Stimulated activated memory B cell treated with anti-CD40 and anti-IgM and Interleukin-4, amounts not matched to agents 10 μg/mL and 1 μg/mL and 100 μg/mL, for 72 hours (primary cell): Measurements from ENCODE around the gene COQ8B.
"Not testable (repeated sequence)": the region's sequence is repeated elsewhere in the genome, so short reads cannot be mapped to it uniquely, and the experiment has no call there.

Experiments used
- ATAC-seq: fragments of 150-1000 bp; cut with Tn5 transposase; 2 replicates; pipeline ENCODE4 v1.10.0; 2021
- H3K27ac Mint-ChIP-seq: one replicate; pipeline ENCODE4 v1.8.0; 2022; ENCODE audit warnings: mild to moderate bottlenecking, mixed read lengths
- H3K27me3 Mint-ChIP-seq: one replicate; pipeline ENCODE4 v1.8.0; 2022; ENCODE audit warnings: mixed read lengths
- H3K36me3 Mint-ChIP-seq: one replicate; pipeline ENCODE4 v1.8.0; 2022; ENCODE audit warnings: mixed read lengths
- H3K4me1 Mint-ChIP-seq: one replicate; pipeline ENCODE4 v1.8.0; 2022; ENCODE audit warnings: mixed read lengths
- H3K4me3 Mint-ChIP-seq: one replicate; pipeline ENCODE4 v1.8.0; 2022; ENCODE audit warnings: mild to moderate bottlenecking, moderate library complexity, mixed read lengths
- H3K9me3 Mint-ChIP-seq: one replicate; pipeline ENCODE4 v1.8.0; 2022; ENCODE audit warnings: mixed read lengths

COQ8B gene

DNA sequence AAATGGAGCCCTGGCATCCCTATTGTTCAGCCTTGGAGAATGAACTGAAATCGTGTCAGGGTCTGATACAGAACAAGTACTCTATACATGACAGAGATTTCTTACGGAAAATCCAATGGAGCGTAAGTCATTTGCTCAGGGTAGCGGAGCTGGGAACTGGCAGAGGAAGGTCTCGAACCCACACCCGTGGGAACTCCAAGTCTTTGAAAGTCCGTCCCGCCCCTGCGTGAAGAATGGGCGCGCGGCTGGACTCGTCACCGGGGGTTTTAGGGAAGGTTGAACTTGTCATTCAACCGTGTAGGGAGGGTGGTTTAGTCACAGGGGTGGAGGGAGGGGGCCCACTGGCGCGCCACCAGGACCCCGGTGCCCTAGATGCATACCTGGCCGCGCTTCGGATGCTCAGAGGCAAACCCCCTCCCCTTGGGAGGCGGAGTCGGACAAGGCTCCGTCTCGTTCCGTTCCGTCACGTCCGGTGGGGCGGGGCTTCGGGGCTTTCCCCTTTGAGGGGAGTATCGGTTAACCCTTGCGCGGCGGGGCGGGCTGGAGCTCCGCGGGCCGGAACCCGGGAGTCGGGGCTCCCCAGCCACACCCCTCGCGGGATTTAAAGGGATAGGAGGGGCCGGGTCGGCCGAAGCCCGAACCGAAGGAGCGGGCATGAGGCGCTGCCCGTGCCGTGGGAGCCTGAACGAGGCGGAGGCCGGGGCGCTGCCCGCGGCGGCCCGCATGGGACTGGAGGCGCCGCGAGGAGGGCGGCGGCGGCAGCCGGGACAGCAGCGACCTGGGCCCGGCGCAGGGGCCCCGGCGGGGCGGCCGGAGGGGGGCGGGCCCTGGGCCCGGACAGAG lies at the start of gene COQ8B, which contains the start of gene ITPKC:
Gene COQ8B (minus strand): TSS at position 405 of the 843 bp plus-strand sequence. CDS start 2,254 bp downstream, outside the sequence.
Gene ITPKC (plus strand): TSS at position 631 of the 843 bp plus-strand sequence. CDS start 24 bp downstream, at position 655.
- peak within 1 kb of the TSS; percentile 84 for H3K4me3 Mint-ChIP-seq
- H3K4me1 Mint-ChIP-seq: peaks cover 63% of the 10 kb centered on the region
- no peaks in the 10 kb centered on the region for H3K27me3 Mint-ChIP-seq
- H3K27ac Mint-ChIP-seq: peak within 1 kb of the TSS; percentile 83
- H3K9me3 Mint-ChIP-seq: no peaks in the 10 kb centered on the region
- H3K36me3 Mint-ChIP-seq: peaks cover 21% of the 10 kb centered on the region
- peak; percentile 92 for ATAC-seq

DNA sequence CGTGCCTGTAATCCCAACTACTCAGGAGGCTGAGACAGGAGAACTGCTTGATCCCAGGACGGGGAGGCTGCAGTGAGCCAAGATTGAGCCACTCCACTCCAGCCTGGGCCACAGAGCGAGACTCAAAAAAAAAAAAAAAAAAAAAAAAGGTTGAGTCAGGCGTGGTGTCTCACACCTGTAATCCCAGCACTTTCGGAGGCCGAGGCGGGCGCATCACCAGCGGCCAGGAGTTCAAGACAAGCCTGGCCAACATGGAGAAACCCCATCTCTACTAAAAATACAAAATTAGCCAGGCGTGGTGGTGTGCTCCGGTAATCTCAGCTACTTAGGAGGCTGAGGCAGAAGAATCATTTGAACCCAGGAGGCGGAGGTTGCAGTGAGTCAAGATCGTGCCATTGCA lies 49.7 kb upstream of the COQ8B start:
- not testable (repeated sequence) for H3K9me3 Mint-ChIP-seq, H3K27me3 Mint-ChIP-seq, H3K27ac Mint-ChIP-seq, ATAC-seq, H3K4me3 Mint-ChIP-seq
- Mint-ChIP-seq H3K36me3 (peaks cover 74% of the 10 kb centered on the region), H3K4me1 (peaks cover 22% of the 10 kb centered on the region)

DNA sequence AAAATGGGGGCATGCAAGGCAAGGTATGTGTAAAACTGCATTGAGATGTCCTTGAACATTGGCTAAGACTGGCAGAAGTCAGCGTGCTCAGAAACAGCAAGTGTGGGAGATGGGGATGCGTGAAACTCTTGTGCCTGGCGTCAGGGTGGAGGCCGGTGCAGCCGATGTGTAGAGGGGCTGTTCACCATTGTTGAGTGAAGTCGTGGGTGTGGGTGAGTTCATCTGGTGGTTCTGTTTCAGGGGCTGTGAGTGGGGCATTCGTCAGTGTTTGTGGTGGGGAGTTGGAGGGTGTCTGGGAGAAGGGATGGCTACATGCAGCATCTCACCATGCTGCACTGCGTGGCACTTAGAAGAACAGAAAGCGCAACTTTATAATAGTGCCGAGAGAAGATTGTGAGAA lies 47.3 kb upstream of the COQ8B start:
- Mint-ChIP-seq H3K9me3 (no peaks in the 10 kb centered on the region), H3K27ac (no peak overlapping the region), H3K36me3 (peaks cover 75% of the 10 kb centered on the region), H3K4me3 (no peak overlapping the region), H3K4me1 (peaks cover 23% of the 10 kb centered on the region), H3K27me3 (no peaks in the 10 kb centered on the region)
- no peak for ATAC-seq

DNA sequence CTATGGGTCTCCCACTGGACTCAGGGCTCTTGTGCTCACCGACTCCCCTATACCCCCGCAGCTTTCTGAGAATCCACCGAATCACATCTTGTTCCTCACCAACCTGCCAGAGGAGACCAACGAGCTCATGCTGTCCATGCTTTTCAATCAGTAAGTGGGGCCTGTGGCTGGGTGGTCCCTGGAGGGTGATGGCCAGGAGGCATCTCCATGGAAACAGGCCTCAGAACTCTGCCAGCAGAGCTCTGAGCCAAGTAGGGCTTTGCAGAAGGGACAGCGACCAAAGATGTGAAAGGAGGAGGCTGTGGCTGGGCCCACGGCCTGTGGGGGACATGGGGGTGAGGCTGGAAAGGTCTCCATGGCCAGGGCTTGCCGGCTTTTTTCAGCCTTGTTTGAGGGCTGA lies 46.8 kb upstream of the COQ8B start:
- Mint-ChIP-seq H3K27me3 (no peaks in the 10 kb centered on the region), H3K27ac (no peak overlapping the region), H3K4me1 (peaks cover 23% of the 10 kb centered on the region), H3K4me3 (no peak overlapping the region), H3K9me3 (no peaks in the 10 kb centered on the region), H3K36me3 (peaks cover 73% of the 10 kb centered on the region)
- no peak for ATAC-seq

DNA sequence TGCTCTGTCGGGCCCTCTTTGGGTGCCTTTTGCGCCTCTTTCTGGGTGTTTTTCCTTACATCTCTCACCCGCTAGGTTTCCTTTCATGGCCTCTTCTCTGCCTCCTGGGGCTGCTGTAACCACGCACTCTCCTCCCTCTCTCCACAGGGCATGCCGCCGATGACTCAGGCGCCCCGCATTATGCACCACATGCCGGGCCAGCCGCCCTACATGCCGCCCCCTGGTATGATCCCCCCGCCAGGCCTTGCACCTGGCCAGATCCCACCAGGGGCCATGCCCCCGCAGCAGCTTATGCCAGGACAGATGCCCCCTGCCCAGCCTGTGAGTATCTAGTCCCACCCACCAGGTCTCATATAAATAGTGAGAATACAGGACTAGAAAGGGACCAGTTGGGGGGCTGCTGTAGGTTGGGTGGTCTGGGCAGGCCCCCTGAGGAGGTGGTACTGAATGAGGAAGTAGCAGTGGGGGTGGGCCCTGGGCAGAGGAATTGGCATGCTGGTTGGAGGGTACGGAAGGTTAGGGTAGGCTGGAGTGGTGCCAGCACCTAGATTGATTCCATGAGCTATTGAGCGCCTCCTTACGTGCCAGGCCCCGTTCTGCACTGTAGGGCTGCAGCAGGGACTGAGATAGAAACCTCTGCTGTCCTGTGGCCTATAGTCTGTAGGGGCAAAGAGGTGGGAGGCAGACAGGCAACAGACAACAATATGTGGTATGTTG lies 46.2 kb upstream of the COQ8B start:
- no peaks in the 10 kb centered on the region for H3K9me3 Mint-ChIP-seq
- ATAC-seq: no peak
- no peaks in the 10 kb centered on the region for H3K27me3 Mint-ChIP-seq
- peaks cover 78% of the 10 kb centered on the region for H3K36me3 Mint-ChIP-seq
- no peak overlapping the region for H3K4me3 Mint-ChIP-seq
- H3K27ac Mint-ChIP-seq: peak overlapping the region; percentile 23
- H3K4me1 Mint-ChIP-seq: peaks cover 23% of the 10 kb centered on the region

DNA sequence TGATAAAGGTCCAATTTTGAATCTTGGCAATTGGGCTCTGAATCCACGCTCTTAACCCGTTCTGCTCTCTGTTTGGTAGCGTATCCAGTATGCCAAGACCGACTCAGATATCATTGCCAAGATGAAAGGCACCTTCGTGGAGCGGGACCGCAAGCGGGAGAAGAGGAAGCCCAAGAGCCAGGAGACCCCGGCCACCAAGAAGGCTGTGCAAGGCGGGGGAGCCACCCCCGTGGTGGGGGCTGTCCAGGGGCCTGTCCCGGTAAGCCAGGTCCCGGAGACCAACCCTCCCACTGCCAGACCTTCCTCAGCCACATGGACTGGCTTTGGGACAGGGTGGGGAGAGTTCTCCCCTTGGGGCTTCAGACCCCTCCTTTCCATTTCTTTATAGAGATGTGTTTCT lies 42.7 kb upstream of the COQ8B start:
- peaks cover 45% of the 10 kb centered on the region for H3K4me1 Mint-ChIP-seq
- peaks cover 85% of the 10 kb centered on the region for H3K36me3 Mint-ChIP-seq
- H3K4me3 Mint-ChIP-seq: no peak overlapping the region
- no peaks in the 10 kb centered on the region for H3K27me3 Mint-ChIP-seq
- H3K9me3 Mint-ChIP-seq: no peaks in the 10 kb centered on the region
- ATAC-seq: no peak
- H3K27ac Mint-ChIP-seq: no peak overlapping the region

DNA sequence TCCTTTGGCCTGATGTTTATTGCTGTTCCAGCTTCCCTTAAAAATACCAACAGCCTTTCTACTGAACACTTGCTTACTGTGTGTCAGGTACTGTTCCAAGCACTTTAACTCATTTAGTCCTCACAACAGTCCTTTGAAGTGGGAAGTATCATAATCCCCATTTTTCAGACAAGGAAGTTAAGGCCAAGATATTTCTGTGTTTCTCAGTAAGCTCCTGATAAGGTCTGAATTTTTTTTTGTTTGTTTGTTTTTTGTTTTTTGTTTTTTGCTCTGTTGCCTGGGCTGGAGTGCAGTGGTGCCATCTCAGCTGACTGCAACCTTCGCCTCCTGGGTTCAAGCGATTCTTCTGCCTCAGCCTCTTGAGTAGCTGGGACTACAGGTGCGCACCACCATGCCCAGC lies 41.8 kb upstream of the COQ8B start:
- Mint-ChIP-seq H3K27me3 (no peaks in the 10 kb centered on the region), H3K4me1 (peaks cover 44% of the 10 kb centered on the region), H3K9me3 (no peaks in the 10 kb centered on the region), H3K4me3 (no peak overlapping the region), H3K27ac (no peak overlapping the region), H3K36me3 (peaks cover 80% of the 10 kb centered on the region)
- no peak for ATAC-seq

DNA sequence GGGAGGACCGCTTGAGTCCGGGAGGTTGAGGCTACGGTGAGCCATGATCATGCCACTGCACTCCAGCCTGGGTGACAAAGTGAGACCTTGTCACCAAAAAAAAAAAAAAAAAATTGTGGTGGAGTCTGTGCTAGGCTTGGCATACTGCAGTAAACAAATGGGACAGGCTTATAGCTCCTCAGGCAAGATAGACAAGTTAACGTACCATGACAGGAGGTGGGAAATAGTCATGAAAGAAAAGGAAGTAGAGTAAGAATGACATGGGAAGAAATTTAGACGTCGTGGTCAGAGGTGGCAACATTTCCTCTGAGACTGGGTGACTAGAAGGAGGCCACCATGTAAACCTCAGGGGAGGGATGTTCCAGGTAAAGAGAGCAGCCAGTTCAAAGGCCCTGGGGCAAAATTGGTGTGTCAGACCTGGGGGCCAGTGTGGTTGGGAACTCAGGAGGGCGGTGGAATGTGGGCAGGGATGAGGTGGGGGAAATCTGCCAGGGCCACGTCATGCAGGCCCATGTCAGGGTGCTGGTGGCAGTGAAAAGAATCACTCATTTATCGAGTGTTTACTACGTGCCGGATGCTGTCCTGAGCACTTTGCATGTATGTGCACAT lies 39.9 kb upstream of the COQ8B start:
- no peaks in the 10 kb centered on the region for H3K9me3 Mint-ChIP-seq
- peaks cover 48% of the 10 kb centered on the region for H3K4me1 Mint-ChIP-seq
- peaks cover 73% of the 10 kb centered on the region for H3K36me3 Mint-ChIP-seq
- peak overlapping the region; percentile 35 for H3K4me3 Mint-ChIP-seq
- no peak for ATAC-seq
- no peaks in the 10 kb centered on the region for H3K27me3 Mint-ChIP-seq
- H3K27ac Mint-ChIP-seq: peak overlapping the region; percentile 86

DNA sequence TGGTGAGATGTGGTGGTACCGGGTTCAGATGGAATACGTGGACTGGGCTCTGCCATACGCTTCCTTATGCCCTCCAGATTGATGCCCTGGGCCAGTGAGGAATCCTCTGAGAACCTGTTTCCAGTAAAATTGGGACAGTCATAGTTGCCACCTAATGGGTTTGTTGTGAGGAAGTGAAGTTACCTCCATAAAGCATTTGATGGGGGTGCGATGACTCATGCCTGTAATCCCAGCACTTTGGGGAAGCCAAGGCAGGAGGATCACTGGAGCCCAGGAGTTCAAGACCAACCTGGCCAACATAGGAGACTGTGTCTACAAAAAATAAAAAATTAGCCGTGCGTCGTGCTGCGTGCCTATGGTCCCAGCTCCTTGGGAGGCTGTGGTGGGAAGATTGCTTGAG lies 39.1 kb upstream of the COQ8B start:
- no peak for ATAC-seq
- H3K4me1 Mint-ChIP-seq: peaks cover 43% of the 10 kb centered on the region
- H3K27me3 Mint-ChIP-seq: no peaks in the 10 kb centered on the region
- H3K36me3 Mint-ChIP-seq: peaks cover 72% of the 10 kb centered on the region
- no peaks in the 10 kb centered on the region for H3K9me3 Mint-ChIP-seq
- peak overlapping the region; percentile 80 for H3K4me3 Mint-ChIP-seq
- H3K27ac Mint-ChIP-seq: peak overlapping the region; percentile 86

DNA sequence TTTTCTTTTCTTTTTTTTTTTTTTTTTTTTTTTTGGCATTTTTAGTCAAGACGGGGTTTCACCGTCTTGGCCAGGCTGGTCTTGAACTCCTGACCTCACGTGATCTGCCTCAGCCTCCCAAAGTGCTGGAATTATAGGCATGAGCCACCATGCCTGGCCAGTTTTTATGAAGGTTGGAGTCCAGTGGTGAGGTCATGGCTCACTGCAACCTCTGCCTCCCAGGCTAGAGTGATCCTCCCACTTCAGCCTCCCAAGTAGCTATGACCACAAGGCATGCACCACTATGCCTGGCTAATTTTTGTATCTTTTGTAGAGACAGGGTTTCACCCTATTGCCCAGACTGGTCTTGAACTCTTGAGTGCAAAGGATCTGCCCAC lies 38.5 kb upstream of the COQ8B start:
- peaks cover 66% of the 10 kb centered on the region for H3K36me3 Mint-ChIP-seq
- no peak for ATAC-seq
- H3K9me3 Mint-ChIP-seq: no peaks in the 10 kb centered on the region
- peak overlapping the region; percentile 80 for H3K4me3 Mint-ChIP-seq
- H3K4me1 Mint-ChIP-seq: peaks cover 42% of the 10 kb centered on the region
- no peaks in the 10 kb centered on the region for H3K27me3 Mint-ChIP-seq
- peak overlapping the region; percentile 86 for H3K27ac Mint-ChIP-seq

DNA sequence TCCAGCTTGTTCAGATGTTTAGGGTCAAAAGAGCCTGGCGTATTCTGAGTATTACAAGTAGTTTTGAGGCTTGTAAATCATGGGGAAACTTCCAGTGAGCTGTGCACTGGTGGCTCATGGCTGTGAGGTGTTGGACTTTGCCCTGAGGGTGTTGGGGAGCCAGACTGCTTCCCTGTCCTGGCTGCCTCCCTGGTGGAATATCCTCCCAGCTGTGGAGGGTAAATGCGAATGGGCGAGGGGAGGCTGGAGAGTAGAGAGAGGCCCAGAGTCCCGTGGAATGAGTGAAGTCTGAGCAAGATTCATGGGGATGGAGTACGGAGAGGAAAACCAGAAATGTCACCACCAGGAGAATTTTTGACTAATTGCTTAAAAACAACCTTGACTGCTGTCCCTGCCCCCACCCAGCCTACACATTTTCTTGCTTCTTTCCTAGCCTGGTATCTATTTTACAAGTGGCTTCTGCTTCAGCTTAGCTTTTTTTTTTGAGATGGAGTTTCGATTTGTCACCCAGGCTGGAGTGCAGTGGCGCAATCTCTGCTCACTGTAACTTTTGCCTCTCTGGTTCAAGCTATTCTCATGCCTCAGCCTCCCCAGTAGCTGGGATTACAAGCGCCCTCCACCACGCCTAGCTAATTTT lies 38.0 kb upstream of the COQ8B start:
- peaks cover 46% of the 10 kb centered on the region for H3K4me1 Mint-ChIP-seq

DNA sequence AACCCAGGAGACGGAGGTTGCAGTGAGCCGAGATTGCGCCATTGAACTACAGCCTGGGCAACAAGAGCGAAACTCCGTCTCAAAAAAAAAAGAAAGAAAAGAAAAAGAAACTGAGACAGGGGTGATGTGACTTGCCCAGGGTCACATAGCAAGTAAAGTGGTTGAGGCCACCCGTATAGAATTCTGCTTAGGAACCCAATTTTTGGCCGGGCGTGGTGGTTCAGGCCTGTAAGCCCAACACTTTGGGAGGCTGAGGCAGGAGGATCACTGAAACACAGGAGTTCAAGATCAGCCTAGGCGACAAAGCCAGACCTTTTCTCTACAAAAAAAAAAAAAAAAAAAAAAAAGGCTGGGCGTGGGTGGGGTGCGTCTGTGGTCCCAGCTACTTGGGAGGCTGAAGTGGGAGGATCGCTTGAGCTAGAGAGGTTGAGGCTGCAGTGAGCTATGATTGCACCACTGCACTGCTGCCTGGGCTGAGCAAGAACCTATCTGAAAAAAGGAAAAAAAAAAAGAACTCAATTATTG lies 35.6 kb upstream of the COQ8B start:
- no peaks in the 10 kb centered on the region for H3K9me3 Mint-ChIP-seq
- peaks cover 66% of the 10 kb centered on the region for H3K4me1 Mint-ChIP-seq
- peaks cover 48% of the 10 kb centered on the region for H3K36me3 Mint-ChIP-seq
- ATAC-seq: no peak
- H3K27me3 Mint-ChIP-seq: no peaks in the 10 kb centered on the region
- H3K4me3 Mint-ChIP-seq: peak overlapping the region; percentile 92
- H3K27ac Mint-ChIP-seq: peak overlapping the region; percentile 96

More for the DNA sequence above, 38.0 kb upstream of the COQ8B start:
- H3K27ac Mint-ChIP-seq: peak overlapping the region; percentile 86
- H3K36me3 Mint-ChIP-seq: peaks cover 61% of the 10 kb centered on the region
- H3K27me3 Mint-ChIP-seq: no peaks in the 10 kb centered on the region
- ATAC-seq: no peak
- H3K9me3 Mint-ChIP-seq: no peaks in the 10 kb centered on the region
- peak overlapping the region; percentile 80 for H3K4me3 Mint-ChIP-seq

DNA sequence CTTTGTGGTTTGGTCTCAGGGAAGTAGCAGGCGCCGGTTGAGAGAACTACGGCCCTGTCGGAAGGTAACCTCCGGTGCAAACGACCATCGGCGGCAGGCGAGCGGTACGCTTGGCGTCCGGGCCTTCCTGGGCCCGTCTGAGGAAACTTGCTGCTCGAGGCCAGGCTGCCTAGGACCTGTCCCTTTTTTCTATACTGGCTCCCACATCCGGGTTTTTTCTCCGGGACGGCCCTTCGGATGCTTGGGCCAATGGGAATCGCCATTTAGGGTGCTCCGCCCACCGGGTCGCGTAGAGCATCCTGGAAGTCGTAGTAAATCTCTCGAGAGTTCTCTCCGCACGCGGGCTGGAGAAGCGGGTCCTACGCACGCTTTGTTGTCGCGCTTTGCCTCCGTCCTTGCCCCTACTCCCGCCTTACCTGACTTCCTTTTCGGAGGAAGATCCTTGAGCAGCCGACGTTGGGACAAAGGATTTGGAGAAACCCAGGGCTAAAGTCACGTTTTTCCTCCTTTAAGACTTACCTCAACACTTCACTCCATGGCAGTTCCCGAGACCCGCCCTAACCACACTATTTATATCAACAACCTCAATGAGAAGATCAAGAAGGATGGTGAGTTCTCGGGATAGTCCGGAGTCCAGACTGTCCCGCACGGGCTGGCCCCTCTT lies 34.3 kb upstream of the COQ8B start, which contains the start of gene SNRPA:
Gene SNRPA (plus strand): TSS at position 330 of the 664 bp plus-strand sequence. CDS start 206 bp downstream, at position 536.
- no peaks in the 10 kb centered on the region for H3K27me3 Mint-ChIP-seq
- peak within 1 kb of the TSS; percentile 92 for H3K4me3 Mint-ChIP-seq
- peaks cover 57% of the 10 kb centered on the region for H3K4me1 Mint-ChIP-seq
- no peaks in the 10 kb centered on the region for H3K9me3 Mint-ChIP-seq
- peak; percentile 86 for ATAC-seq
- H3K27ac Mint-ChIP-seq: peak within 1 kb of the TSS; percentile 96
- H3K36me3 Mint-ChIP-seq: peaks cover 37% of the 10 kb centered on the region
